ENCODE results near the gene RNU6-7.

- TF ChIP-seq POLR2A (IDR thresholded peaks at IDR 0.05) = no peak
- TF ChIP-seq, protein P1, sequence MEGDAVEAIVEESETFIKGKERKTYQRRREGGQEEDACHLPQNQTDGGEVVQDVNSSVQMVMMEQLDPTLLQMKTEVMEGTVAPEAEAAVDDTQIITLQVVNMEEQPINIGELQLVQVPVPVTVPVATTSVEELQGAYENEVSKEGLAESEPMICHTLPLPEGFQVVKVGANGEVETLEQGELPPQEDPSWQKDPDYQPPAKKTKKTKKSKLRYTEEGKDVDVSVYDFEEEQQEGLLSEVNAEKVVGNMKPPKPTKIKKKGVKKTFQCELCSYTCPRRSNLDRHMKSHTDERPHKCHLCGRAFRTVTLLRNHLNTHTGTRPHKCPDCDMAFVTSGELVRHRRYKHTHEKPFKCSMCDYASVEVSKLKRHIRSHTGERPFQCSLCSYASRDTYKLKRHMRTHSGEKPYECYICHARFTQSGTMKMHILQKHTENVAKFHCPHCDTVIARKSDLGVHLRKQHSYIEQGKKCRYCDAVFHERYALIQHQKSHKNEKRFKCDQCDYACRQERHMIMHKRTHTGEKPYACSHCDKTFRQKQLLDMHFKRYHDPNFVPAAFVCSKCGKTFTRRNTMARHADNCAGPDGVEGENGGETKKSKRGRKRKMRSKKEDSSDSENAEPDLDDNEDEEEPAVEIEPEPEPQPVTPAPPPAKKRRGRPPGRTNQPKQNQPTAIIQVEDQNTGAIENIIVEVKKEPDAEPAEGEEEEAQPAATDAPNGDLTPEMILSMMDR (IDR thresholded peaks at IDR 0.05) = no peak
These were observed 30.4 kb upstream of the RNU6-7 start for GRCh38 chr14:32171469-32171868.

Measured in prostate gland (tissue), 2 donors.